ENCODE data around the gene KLF14. TPM values are rescaled to one million over a fixed set of nuclear protein-coding genes. Genes with fewer than 3 reads are reported as not detected.

Gene KLF14
- polyA plus RNA-seq, 1 experiment: not detected

GRCh38 chr7:130758429-130759056, 24.5 kb upstream of the KLF14 start:
- H3K27me3 ChIP-seq (ENCODE audit: control insufficient read depth, insufficient read depth, low read length): peaks cover 23% of the 10 kb centered on the region
- ChIA-PET CTCF (interaction anchor here (0.6 to 2.8 kb wide), 30 partner anchors 8 to 721 kb away, joined by 3 to 71 read pairs (median 4); partner anchors contain the start of gene KLHDC10), POLR2A (interaction anchor here (0.6 kb wide), 2 partner anchors 686 to 710 kb away, joined by 3 to 8 read pairs; no protein-coding TSS in a partner anchor)
- H3K4me3 ChIP-seq (ENCODE audit: low read depth, low read length): no peak overlapping the region
- no peaks in the 10 kb centered on the region for H3K9me3 ChIP-seq (ENCODE audit: control insufficient read depth, insufficient read depth, low read length)
- DNase-seq (ENCODE audit: low read depth, low spot score): peak; percentile 30
- H3K27ac ChIP-seq (ENCODE audit: low read depth, low read length): no peak overlapping the region
- TF ChIP-seq CTCF (IDR thresholded peaks at IDR 0.05; ENCODE audit: low read depth, low read length): peak; percentile 69

GRCh38 chr7:130756316-130756715, 22.3 kb upstream of the KLF14 start:
- no peak for DNase-seq (ENCODE audit: low read depth, low spot score)
- Histone ChIP-seq H3K27me3 (ENCODE audit: control insufficient read depth, insufficient read depth, low read length) (peaks cover 23% of the 10 kb centered on the region), H3K4me3 (ENCODE audit: low read depth, low read length) (no peak overlapping the region), H3K27ac (ENCODE audit: low read depth, low read length) (no peak overlapping the region), H3K9me3 (ENCODE audit: control insufficient read depth, insufficient read depth, low read length) (no peaks in the 10 kb centered on the region)
- POLR2A ChIA-PET: no interaction called here
- TF ChIP-seq CTCF (IDR thresholded peaks at IDR 0.05; ENCODE audit: low read depth, low read length): no peak
- CTCF ChIA-PET: interaction anchor here (0.8 kb wide), 1 partner anchor 76 kb away, joined by 3 read pairs; no protein-coding TSS in a partner anchor

- Histone ChIP-seq H3K27me3 (ENCODE audit: control insufficient read depth, insufficient read depth, low read length) (peaks cover 23% of the 10 kb centered on the region), H3K9me3 (ENCODE audit: control insufficient read depth, insufficient read depth, low read length) (no peaks in the 10 kb centered on the region), H3K27ac (ENCODE audit: low read depth, low read length) (no peak overlapping the region), H3K4me3 (ENCODE audit: low read depth, low read length) (no peak overlapping the region)
- no peak for DNase-seq (ENCODE audit: low read depth, low spot score)
- ChIA-PET POLR2A (no interaction called here), CTCF (interaction anchor here (0.5 to 0.8 kb wide), 3 partner anchors 10 to 644 kb away, joined by 3 to 4 read pairs (median 3); no protein-coding TSS in a partner anchor)
- no peak for TF ChIP-seq CTCF (IDR thresholded peaks at IDR 0.05; ENCODE audit: low read depth, low read length)
These were observed 18.4 kb upstream of the KLF14 start for GRCh38 chr7:130752424-130752823.

GRCh38 chr7:130750755-130751154, 16.7 kb upstream of the KLF14 start:
- Histone ChIP-seq H3K9me3 (ENCODE audit: control insufficient read depth, insufficient read depth, low read length) (no peaks in the 10 kb centered on the region), H3K4me3 (ENCODE audit: low read depth, low read length) (no peak overlapping the region), H3K27ac (ENCODE audit: low read depth, low read length) (no peak overlapping the region), H3K27me3 (ENCODE audit: control insufficient read depth, insufficient read depth, low read length) (peaks cover 25% of the 10 kb centered on the region)
- no peak for DNase-seq (ENCODE audit: low read depth, low spot score)
- ChIA-PET CTCF (no interaction called here), POLR2A (no interaction called here)
- TF ChIP-seq CTCF (IDR thresholded peaks at IDR 0.05; ENCODE audit: low read depth, low read length): no peak

- Histone ChIP-seq H3K27me3 (ENCODE audit: control insufficient read depth, insufficient read depth, low read length) (peaks cover 13% of the 10 kb centered on the region), H3K4me3 (ENCODE audit: low read depth, low read length) (no peak overlapping the region), H3K9me3 (ENCODE audit: control insufficient read depth, insufficient read depth, low read length) (no peaks in the 10 kb centered on the region), H3K27ac (ENCODE audit: low read depth, low read length) (no peak overlapping the region)
- POLR2A ChIA-PET: no interaction called here
- no peak for TF ChIP-seq CTCF (IDR thresholded peaks at IDR 0.05; ENCODE audit: low read depth, low read length)
- no peak for DNase-seq (ENCODE audit: low read depth, low spot score)
- CTCF ChIA-PET: interaction anchor here (2.2 kb wide), 1 partner anchor 9 kb away, joined by 10 read pairs; no protein-coding TSS in a partner anchor
These were observed 14.8 kb upstream of the KLF14 start for GRCh38 chr7:130748531-130749389.

All from AG04450 (cell line).